ENCODE data around the gene TMCC3.

Gene TMCC3

GRCh38 chr12:94671917-94672316 is 21.6 kb upstream of the TMCC3 start:
- no peak for DNase-seq

GRCh38 chr12:94670898-94671297 is 20.5 kb upstream of the TMCC3 start:
- DNase-seq, result no peak

- no peak for DNase-seq
Observed at GRCh38 chr12:94670075-94670474, 19.7 kb upstream of the TMCC3 start.

- no peak for DNase-seq
Observed at GRCh38 chr12:94667031-94667540, 16.7 kb upstream of the TMCC3 start.

- no peak for DNase-seq
Observed at GRCh38 chr12:94666158-94666557, 15.8 kb upstream of the TMCC3 start.

GRCh38 chr12:94663702-94664101 is 13.3 kb upstream of the TMCC3 start:
- DNase-seq, result no peak

GRCh38 chr12:94663071-94663470 is 12.7 kb upstream of the TMCC3 start:
- no peak for DNase-seq

GRCh38 chr12:94660436-94660835 is 10.1 kb upstream of the TMCC3 start:
- DNase-seq, result no peak

GRCh38 chr12:94659346-94659930 is 9.1 kb upstream of the TMCC3 start:
- no peak for DNase-seq

- DNase-seq, result no peak
Observed at GRCh38 chr12:94658931-94659330, 8.6 kb upstream of the TMCC3 start.

GRCh38 chr12:94656556-94656955 is 6.2 kb upstream of the TMCC3 start:
- no peak for DNase-seq

- no peak for DNase-seq
Observed at GRCh38 chr12:94649349-94650142, 811 bp downstream of the TMCC3 start.

- no peak for DNase-seq
Observed at GRCh38 chr12:94648578-94648977, 1.8 kb downstream of the TMCC3 start.

GRCh38 chr12:94644141-94644979 is 6.0 kb downstream of the TMCC3 start:
- DNase-seq, result no peak

GRCh38 chr12:94643606-94644005 is 6.8 kb downstream of the TMCC3 start:
- DNase-seq, result no peak

GRCh38 chr12:94641283-94641682 is 9.1 kb downstream of the TMCC3 start:
- DNase-seq, result no peak

- DNase-seq, result no peak
Observed at GRCh38 chr12:94640134-94640928, 10.0 kb downstream of the TMCC3 start.

- DNase-seq, result no peak
Observed at GRCh38 chr12:94638521-94638920, 11.8 kb downstream of the TMCC3 start.

GRCh38 chr12:94637390-94638113 is 12.8 kb downstream of the TMCC3 start:
- no peak for DNase-seq

GRCh38 chr12:94636462-94637085 is 13.8 kb downstream of the TMCC3 start:
- DNase-seq, result no peak

- no peak for DNase-seq
Observed at GRCh38 chr12:94634717-94635116, 15.6 kb downstream of the TMCC3 start.

GRCh38 chr12:94633401-94633800 is 17.0 kb downstream of the TMCC3 start:
- DNase-seq, result no peak

Data from activated CD4-positive, alpha-beta T cell treated with anti-CD3 and anti-CD28 coated beads for 1 hour (primary cell).